ENCODE data around the gene RBBP7. TPM values are rescaled to one million over a fixed set of nuclear protein-coding genes. Genes with fewer than 3 reads are reported as not detected.
"Not testable (repeated sequence)": the region's sequence is repeated elsewhere in the genome, so short reads cannot be mapped to it uniquely, and the experiment has no call there.

RBBP7 gene
- total RNA-seq, 3 donors from 2014 or later = 72.7 to 94.6 (median 92.0) TPM

DNA sequence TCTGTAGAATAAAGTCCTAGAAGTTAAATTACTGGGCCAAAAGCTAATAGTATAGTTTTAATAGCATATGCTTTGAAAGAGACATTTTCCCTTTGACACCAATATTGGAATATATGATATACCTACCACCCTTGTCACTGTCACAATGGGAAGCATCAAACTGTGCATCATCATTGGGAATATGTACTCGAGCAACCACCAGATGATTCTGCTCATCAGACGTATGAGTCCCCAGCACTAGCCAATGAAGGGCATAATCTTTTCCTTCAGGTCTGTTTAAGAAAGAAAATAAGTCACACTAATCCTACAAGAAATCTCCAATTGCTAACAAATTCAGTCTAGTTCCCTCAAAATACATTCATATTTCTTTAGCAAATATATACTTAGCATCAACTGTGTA lies 7.3 kb downstream of the RBBP7 start:
- intact Hi-C loops (cut with DNase I, micrococcal nuclease) = no loop called here
- TF ChIP-seq CTCF (IDR thresholded peaks at IDR 0.05) = no peak
- DNase-seq (no peak), ATAC-seq (no peak)
- H3K36me3 ChIP-seq (ENCODE audit: low read depth) = no peaks in the 10 kb centered on the region
- no peaks in the 10 kb centered on the region for H3K9me3 ChIP-seq
- peaks cover 2% of the 10 kb centered on the region for H3K4me1 ChIP-seq (ENCODE audit: low read depth)
- no peak overlapping the region for H3K4me3 ChIP-seq

DNA sequence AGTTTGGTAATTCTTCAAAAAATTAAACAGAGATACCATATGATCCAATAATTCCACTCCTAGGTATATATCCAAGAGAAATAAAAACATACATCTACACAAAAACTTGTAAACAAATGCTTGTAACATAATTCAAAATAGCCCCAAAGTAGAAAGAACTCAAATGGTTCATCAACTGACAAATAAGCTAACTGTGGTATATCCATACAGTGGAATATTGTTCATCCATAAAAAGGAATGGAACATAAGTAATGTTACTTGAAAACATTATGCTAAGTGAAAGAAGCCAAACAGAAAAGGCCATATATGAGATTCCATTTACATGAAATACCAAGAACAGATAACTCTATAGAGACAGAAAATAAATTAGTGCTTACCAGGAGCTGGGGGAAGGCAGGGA lies 13.4 kb downstream of the RBBP7 start:
- no peaks in the 10 kb centered on the region for H3K4me1 ChIP-seq (ENCODE audit: low read depth)
- H3K4me3 ChIP-seq = no peak overlapping the region
- DNase-seq = no peak
- intact Hi-C loops (cut with DNase I, micrococcal nuclease) = no loop called here
- ATAC-seq = no peak
- no peaks in the 10 kb centered on the region for H3K36me3 ChIP-seq (ENCODE audit: low read depth)
- no peaks in the 10 kb centered on the region for H3K9me3 ChIP-seq
- TF ChIP-seq CTCF (IDR thresholded peaks at IDR 0.05) = no peak

- H3K9me3 ChIP-seq; H3K36me3 ChIP-seq (ENCODE audit: low read depth); ATAC-seq; H3K4me1 ChIP-seq (ENCODE audit: low read depth); intact Hi-C loops (cut with DNase I, micrococcal nuclease); H3K4me3 ChIP-seq; DNase-seq: not testable (repeated sequence)
Measured at GRCh38 chrX:16856076-16856404, 14.1 kb downstream of the RBBP7 start.

DNA sequence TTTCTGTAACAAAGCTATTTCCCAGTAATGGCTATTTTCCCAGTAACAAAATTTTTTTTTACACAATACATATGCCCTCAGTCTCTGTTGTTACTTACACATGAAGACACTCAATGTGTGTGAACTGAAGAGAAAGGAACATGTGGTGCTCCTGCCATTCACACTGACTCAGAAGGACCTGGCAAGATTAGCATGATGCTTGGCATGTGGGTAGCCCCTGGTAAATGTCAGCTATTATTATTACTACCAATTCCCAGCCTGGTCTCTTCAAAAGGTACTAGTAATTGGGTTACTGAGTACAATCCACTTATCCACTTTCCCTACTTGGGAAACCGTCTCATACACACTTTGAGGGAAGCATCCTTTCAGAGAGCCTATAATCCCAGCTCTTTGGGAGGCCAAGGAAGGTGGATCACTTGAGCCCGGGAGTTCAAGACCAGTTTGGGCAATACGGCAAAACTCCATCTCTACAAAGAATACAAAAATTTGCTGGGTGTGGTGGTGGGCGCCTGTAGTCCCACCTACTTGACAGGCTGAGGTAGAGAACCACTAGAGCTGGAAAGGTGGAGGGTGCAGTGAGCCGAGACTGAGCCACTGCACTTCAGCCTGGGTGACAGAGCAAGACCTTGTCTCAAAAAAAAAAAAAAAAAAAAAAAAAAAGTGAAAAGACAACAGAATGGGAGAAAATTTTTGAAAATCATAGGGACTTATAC lies 14.6 kb downstream of the RBBP7 start:
- no peaks in the 10 kb centered on the region for H3K9me3 ChIP-seq
- ATAC-seq = no peak
- H3K4me3 ChIP-seq = no peak overlapping the region
- DNase-seq = no peak
- no peak for TF ChIP-seq CTCF (IDR thresholded peaks at IDR 0.05)
- H3K36me3 ChIP-seq (ENCODE audit: low read depth) = no peaks in the 10 kb centered on the region
- no peaks in the 10 kb centered on the region for H3K4me1 ChIP-seq (ENCODE audit: low read depth)
- intact Hi-C loops (cut with DNase I, micrococcal nuclease) = no loop called here

GRCh38 chrX:16853537-16853936 lies 16.6 kb downstream of the RBBP7 start:
- Histone ChIP-seq H3K4me3 (no peak overlapping the region), H3K9me3 (no peaks in the 10 kb centered on the region), H3K36me3 (ENCODE audit: low read depth) (no peaks in the 10 kb centered on the region), H3K4me1 (ENCODE audit: low read depth) (no peaks in the 10 kb centered on the region)
- TF ChIP-seq CTCF (IDR thresholded peaks at IDR 0.05) = no peak
- no peak for ATAC-seq
- DNase-seq = no peak
- intact Hi-C loops (cut with DNase I, micrococcal nuclease) = no loop called here

GRCh38 chrX:16852617-16853179 lies 17.5 kb downstream of the RBBP7 start:
- no peak for ATAC-seq
- no peak for TF ChIP-seq CTCF (IDR thresholded peaks at IDR 0.05)
- Histone ChIP-seq H3K36me3 (ENCODE audit: low read depth) (no peaks in the 10 kb centered on the region), H3K4me1 (ENCODE audit: low read depth) (no peaks in the 10 kb centered on the region), H3K9me3 (no peaks in the 10 kb centered on the region), H3K4me3 (no peak overlapping the region)
- DNase-seq = no peak
- intact Hi-C loops (cut with DNase I, micrococcal nuclease) = no loop called here
